IMR-90 (cell line): Measurements from ENCODE around the gene RTN4RL2. TPM values are rescaled to one million over a fixed set of nuclear protein-coding genes. Genes with fewer than 3 reads are reported as not detected.

Experiments
- ATAC-seq: fragments of 200-7000 bp; cut with Tn5 transposase; 2 replicates; pipeline ENCODE4 v1.9.1; 2020; ENCODE audit warnings: low read depth, mild to moderate bottlenecking, moderate library complexity
- BruUV-seq: library from RNA; stranded (reverse); fragments of 400-500 nt; replicated peaks from 2 replicates; lab custom pipeline; 2021; lab: Mats Ljungman, UMichigan
- CTCF ChIA-PET: fragments of 300-600 bp; formaldehyde crosslinking; extraction: SDS; loops from one replicate; lab custom pipeline; 2021; ENCODE audit warnings: antibody characterized with exemption; lab: Yijun Ruan, JAX
- POLR2A ChIA-PET: fragments of 300-600 bp; sonication (Branson Sonifier 250); formaldehyde crosslinking; loops from one replicate; lab custom pipeline; 2022; ENCODE audit warnings: antibody characterized with exemption; ENCODE audit not compliant: unreplicated experiment; lab: Charles Lee
- DNase-seq: peaks from one replicate; pipeline ENCODE4 v3.0.0; 2013
- H2AFZ ChIP-seq: replicated peaks from 2 replicates; pipeline ENCODE3; 2013; ENCODE audit warnings: low read length, mild to moderate bottlenecking; ENCODE audit not compliant: poor library complexity
- H2AK5ac ChIP-seq: 2 replicates; pipeline ENCODE4 v1.6.1; 2013; ENCODE audit warnings: low read depth, low read length, inconsistent platforms
- H2AK9ac ChIP-seq: replicated peaks from 2 replicates; pipeline ENCODE3; 2013; ENCODE audit warnings: mild to moderate bottlenecking, low read depth, low read length, moderate library complexity; ENCODE audit not compliant: poor library complexity
- H2BK120ac ChIP-seq: 2 replicates; pipeline ENCODE4 v1.6.1; 2013; ENCODE audit warnings: low read depth, low read length, inconsistent platforms
- H2BK15ac ChIP-seq: 3 replicates; pipeline ENCODE4 v1.6.1; 2013; ENCODE audit warnings: low read depth, low read length, inconsistent platforms
- H2BK20ac ChIP-seq: 2 replicates; pipeline ENCODE4 v1.6.1; 2013; ENCODE audit warnings: low read depth, mild to moderate bottlenecking, inconsistent platforms, low read length, moderate library complexity
- H2BK5ac ChIP-seq: 2 replicates; pipeline ENCODE4 v1.6.1; 2013; ENCODE audit warnings: mild to moderate bottlenecking, low read depth, low read length, inconsistent platforms; ENCODE audit not compliant: poor library complexity, severe bottlenecking
- H3K14ac ChIP-seq: replicated peaks from 2 replicates; pipeline ENCODE4 v1.6.1; 2013; ENCODE audit warnings: low read depth, low read length, inconsistent platforms
- H3K18ac ChIP-seq: 2 replicates; pipeline ENCODE4 v1.6.1; 2013; ENCODE audit warnings: low read depth, low read length, control low read depth
- H3K23ac ChIP-seq: 2 replicates; pipeline ENCODE4 v1.6.1; 2013; ENCODE audit warnings: low read depth, low read length, inconsistent platforms
- H3K27ac ChIP-seq: 2 replicates; pipeline ENCODE4 v1.5.1; 2013; ENCODE audit warnings: mild to moderate bottlenecking, control low read depth, low read length; ENCODE audit not compliant: insufficient read depth
- H3K27me3 ChIP-seq: 2 replicates; pipeline ENCODE4 v1.6.1; 2013; ENCODE audit warnings: low read length; ENCODE audit not compliant: control insufficient read depth, insufficient read depth
- H3K36me3 ChIP-seq: 2 replicates; pipeline ENCODE4 v1.6.1; 2013; ENCODE audit warnings: low read length, mixed read lengths; ENCODE audit not compliant: control insufficient read depth, insufficient read depth
- H3K4ac ChIP-seq: 2 replicates; pipeline ENCODE4 v1.6.1; 2013; ENCODE audit warnings: low read depth, low read length, inconsistent platforms
- H3K4me1 ChIP-seq: 2 replicates; pipeline ENCODE4 v1.6.1; 2013; ENCODE audit warnings: low read length, mixed read lengths; ENCODE audit not compliant: control insufficient read depth, insufficient read depth
- H3K4me2 ChIP-seq: 2 replicates; pipeline ENCODE4 v1.6.1; 2013; ENCODE audit warnings: low read depth, mild to moderate bottlenecking, control low read depth, low read length, moderate library complexity
- H3K4me3 ChIP-seq: 2 replicates; pipeline ENCODE4 v1.5.1; 2013; ENCODE audit warnings: low read depth, mild to moderate bottlenecking, control low read depth, low read length, moderate library complexity; ENCODE audit not compliant: insufficient read depth
- H3K56ac ChIP-seq: 2 replicates; pipeline ENCODE4 v1.6.1; 2013; ENCODE audit warnings: low read length, inconsistent platforms; ENCODE audit not compliant: insufficient read depth; ENCODE audit errors: extremely low read depth
- H3K79me1 ChIP-seq, 2 experiments: 2 replicates each; pipeline ENCODE4 v1.6.1; 2013; ENCODE audit warnings: low read length in 2 of 2, inconsistent platforms in 1 of 2, low read depth in 1 of 2
- H3K9ac ChIP-seq: 2 replicates; pipeline ENCODE4 v1.6.1; 2013; ENCODE audit warnings: low read depth, low read length, control low read depth
- H3K9me1 ChIP-seq: 2 replicates; pipeline ENCODE4 v1.6.1; 2013; ENCODE audit warnings: low read length, inconsistent platforms; ENCODE audit not compliant: insufficient read depth
- H3K9me3 ChIP-seq: 2 replicates; pipeline ENCODE4 v1.6.1; 2013; ENCODE audit warnings: low read length; ENCODE audit not compliant: control insufficient read depth, insufficient read depth
- H4K20me1 ChIP-seq: 2 replicates; pipeline ENCODE4 v1.6.1; 2013; ENCODE audit warnings: low read length, inconsistent platforms; ENCODE audit not compliant: insufficient read depth
- H4K5ac ChIP-seq: 2 replicates; pipeline ENCODE4 v1.6.1; 2013; ENCODE audit warnings: mild to moderate bottlenecking, low read depth, low read length, control low read depth
- H4K8ac ChIP-seq, 2 experiments: 2 replicates each; pipeline ENCODE4 v1.6.1; 2013; ENCODE audit warnings: low read depth in 2 of 2, low read length in 2 of 2, control low read depth in 1 of 2, inconsistent platforms in 1 of 2
- H4K91ac ChIP-seq: 2 replicates; pipeline ENCODE4 v1.6.1; 2013; ENCODE audit warnings: low read depth, low read length, inconsistent platforms; ENCODE audit not compliant: insufficient read depth
- BHLHE40 ChIP-seq: fragments of 150-350 bp; IDR thresholded peaks from 2 replicates; pipeline ENCODE4 v1.6.1; 2016; ENCODE audit warnings: mild to moderate bottlenecking, low read depth, low read length
- NFE2L2 ChIP-seq: fragments of 150-350 bp; IDR thresholded peaks from 2 replicates; pipeline ENCODE4 v1.6.1; 2016; ENCODE audit warnings: low read depth, mild to moderate bottlenecking, low read length
- WGBS, 2 experiments: methylation state at CpG; one replicate each; pipeline versions ENCODE4 v1.1.5 to v1.1.7; 2013; ENCODE audit warnings: missing lambda C conversion rate in 2 of 2; ENCODE audit not compliant: insufficient read length in 1 of 2; ENCODE audit errors: extremely low coverage in 2 of 2; 5-methylcytosine and 5-hydroxymethylcytosine counted together
- dilution Hi-C: fragments of 300-500 bp; cut with HindIII; formaldehyde crosslinking; loops from one replicate; pipeline ENCODE4 v1.14.3; 2018; ENCODE audit warnings: low sequenced_read_pairs; ENCODE audit not compliant: unreplicated experiment
- in situ Hi-C: fragments of 300-500 bp; cut with MboI; formaldehyde crosslinking; loops from 3 replicates; pipeline ENCODE4 v1.14.3; 2019; ENCODE audit warnings: low sequenced_read_pairs, inconsistent platforms, mixed read lengths
- intact Hi-C: fragments of 100-400 bp; cut with micrococcal nuclease; formaldehyde crosslinking; loops from 2 replicates; pipeline ENCODE4 v1.10.0; 2022
- polyA plus RNA-seq, 3 experiments: library from polyadenylated mRNA; depleted of rRNA; stranded (reverse); fragments of >200 nt; gene quantifications; 2 replicates each; pipeline ENCODE4 v1.2.3, GENCODE V29; 2012; ENCODE audit warnings: low replicate concordance in 1 of 3
- total RNA-seq: library from RNA; depleted of rRNA; stranded (reverse); fragments of >200 nt; gene quantifications from 2 replicates; pipeline ENCODE4 v1.2.3, GENCODE V29; 2012

The RTN4RL2 gene
- total and polyA plus RNA-seq, 2 of the 4 experiments (the other 2 are of a cell fraction): 1.5 TPM; not detected in 1

DNA sequence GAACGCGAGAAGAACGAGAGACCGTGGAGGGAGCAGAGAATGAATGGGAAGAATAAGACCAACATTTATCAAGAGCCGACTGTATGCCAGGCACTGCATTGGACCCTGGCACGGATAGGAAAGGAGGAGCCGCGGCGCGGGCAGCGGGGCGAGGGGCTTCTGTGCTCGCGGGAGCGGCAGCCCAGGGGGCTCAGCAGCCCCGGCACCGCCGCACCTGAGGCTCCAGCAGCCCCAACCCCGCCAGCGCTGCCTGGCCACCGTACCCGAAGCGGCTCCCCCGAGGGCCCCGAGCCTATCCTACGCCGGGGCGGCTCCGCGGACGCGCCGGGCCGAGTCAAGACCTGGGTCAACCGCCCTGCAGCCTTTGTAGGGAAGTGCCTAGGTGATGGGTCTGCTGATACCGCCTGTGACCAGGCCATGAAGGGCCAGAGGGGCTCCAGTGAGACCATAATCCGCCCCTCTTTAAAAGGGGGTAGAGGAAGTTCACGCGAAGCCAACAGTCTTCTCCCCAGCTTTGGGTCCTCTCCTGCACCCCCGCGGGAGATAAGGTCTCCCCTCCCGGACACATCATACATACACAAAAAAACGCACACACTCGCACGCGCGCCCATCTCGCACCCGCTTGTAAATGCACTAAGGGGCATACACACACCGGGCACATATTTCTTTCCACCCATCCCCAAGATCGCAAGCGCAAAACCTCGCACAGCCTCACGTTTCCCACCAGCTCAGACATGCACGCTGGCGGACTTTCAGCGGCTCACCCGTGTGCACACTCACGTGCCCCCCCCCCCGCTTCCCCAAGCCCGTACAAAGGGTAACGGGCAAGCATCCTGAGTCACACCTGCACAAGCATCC is 935 bp upstream of the RTN4RL2 start:
- H3K14ac ChIP-seq: no peak overlapping the region
- in situ Hi-C loops (loop anchor here (5.0 to 10.0 kb wide), 2 partner anchors 68 to 185 kb away; partner anchors contain the start of gene YPEL4), intact Hi-C loops (loop anchor here (5.0 to 10.0 kb wide), 2 partner anchors 615 to 1053 kb away; no protein-coding TSS in a partner anchor), dilution Hi-C loops (no loop called here)
- no peak overlapping the region for H3K4ac ChIP-seq
- H2BK15ac ChIP-seq: no peak overlapping the region
- peak overlapping the region; percentile 69; the same call in 1 of the 2 replicates for H3K4me3 ChIP-seq
- ChIA-PET CTCF (interaction anchor here (1.2 to 3.9 kb wide), 4 partner anchors 17 to 67 kb away, joined by 3 to 22 read pairs (median 8); no protein-coding TSS in a partner anchor), POLR2A (interaction anchor here (0.6 kb wide), 3 partner anchors 15 to 185 kb away, joined by 3 to 9 read pairs (median 3); no protein-coding TSS in a partner anchor)
- 0 out of 2 replicates have a peak, but pooled peaks have one; percentile 1 for ATAC-seq
- H4K91ac ChIP-seq: no peak overlapping the region
- no peak overlapping the region for H3K18ac ChIP-seq
- H2AK9ac ChIP-seq: no peak overlapping the region
- H3K56ac ChIP-seq: no peak overlapping the region
- H4K20me1 ChIP-seq: no peaks in the 10 kb centered on the region
- H4K5ac ChIP-seq: no peak overlapping the region
- no peak overlapping the region for H4K8ac ChIP-seq
- no TSS peak for BruUV-seq
- DNase-seq: peak; percentile 17
- H3K79me1 ChIP-seq: no peaks in the 10 kb centered on the region
- no peak overlapping the region for H2BK5ac ChIP-seq
- H2BK120ac ChIP-seq: no peak overlapping the region
- H3K9me3 ChIP-seq: no peaks in the 10 kb centered on the region
- H3K27me3 ChIP-seq: peaks cover 57% of the 10 kb centered on the region
- H3K36me3 ChIP-seq: no peaks in the 10 kb centered on the region
- peak overlapping the region; percentile 90 for H3K4me2 ChIP-seq
- TF ChIP-seq BHLHE40: peak; percentile 91
- no peak for TF ChIP-seq NFE2L2
- no peak overlapping the region for H2AK5ac ChIP-seq
- 0 out of 2 replicates have a peak overlapping the region, but pooled peaks have one; percentile 60 for H3K23ac ChIP-seq
- H2AFZ ChIP-seq: peak overlapping the region; percentile 77
- H3K9ac ChIP-seq: no peak overlapping the region
- no peaks in the 10 kb centered on the region for H3K9me1 ChIP-seq
- H3K4me1 ChIP-seq: peaks cover 3% of the 10 kb centered on the region; the same call in 1 of the 2 replicates
- 0% methylated on average over 17 of the region's 62 CpGs; no CpG with 5 or more reads in 1 of the 2 experiments for WGBS, 2 experiments
- no peak overlapping the region for H3K27ac ChIP-seq
- no peak overlapping the region for H2BK20ac ChIP-seq
